Activated T-helper 1 cell treated with anti-CD3 and anti-CD28 coated beads, Interleukin-2, amount 50 U/mL, for 16 hours (primary cell): ENCODE measurements around the gene SLC25A25.

ENCODE experiments used
- DNase-seq, 2 donors: peaks; one replicate each; pipeline ENCODE4 v3.0.0-alpha.2; 2020; ENCODE audit warnings: low read depth in 1 of 2, low spot score in 1 of 2

SLC25A25 gene

DNA sequence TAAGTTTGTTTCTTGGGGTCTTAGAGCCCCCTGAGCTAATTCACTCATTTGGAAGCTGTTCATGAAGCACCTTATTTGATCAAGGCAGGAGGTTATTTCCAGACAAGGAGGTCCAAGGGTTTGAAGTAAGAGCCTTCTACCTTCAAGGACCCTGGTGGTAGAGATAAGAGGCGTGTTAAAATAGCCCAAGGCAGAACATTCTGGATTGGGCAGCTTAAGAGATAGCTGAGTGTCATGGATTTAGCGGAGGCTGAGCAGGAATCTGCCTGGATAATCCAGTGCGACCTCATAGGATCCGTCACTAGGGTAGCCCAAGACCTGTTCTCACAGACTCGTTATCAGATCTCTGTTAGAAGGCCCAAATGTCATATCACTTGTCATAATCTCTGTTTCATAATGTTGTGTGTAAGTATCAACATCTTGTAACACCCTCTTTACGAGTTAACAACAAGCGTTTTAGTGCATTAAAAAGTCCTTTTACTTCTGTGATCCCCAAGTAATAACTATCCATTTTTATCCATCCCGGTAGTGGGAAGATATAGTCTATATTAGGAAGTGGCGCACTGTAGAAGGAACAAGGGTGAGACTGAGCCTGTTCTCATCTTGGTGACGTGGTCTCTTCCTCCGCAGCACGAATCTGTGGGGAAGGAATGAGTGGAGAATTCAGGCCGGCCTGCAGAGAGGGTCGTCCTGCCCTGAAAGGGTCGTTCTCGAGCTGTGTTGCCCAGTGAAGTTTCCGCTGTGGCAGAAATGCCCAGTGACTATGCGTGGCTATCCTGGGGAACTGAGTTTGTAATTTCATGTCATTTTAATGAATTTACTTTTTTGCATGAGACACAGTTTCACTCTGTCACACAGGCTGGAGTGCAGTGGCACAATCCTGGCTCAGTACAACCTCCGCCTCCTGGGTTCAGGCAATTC, 28.8 kb downstream of the SLC25A25 start:
- DNase-seq = no peak

DNA sequence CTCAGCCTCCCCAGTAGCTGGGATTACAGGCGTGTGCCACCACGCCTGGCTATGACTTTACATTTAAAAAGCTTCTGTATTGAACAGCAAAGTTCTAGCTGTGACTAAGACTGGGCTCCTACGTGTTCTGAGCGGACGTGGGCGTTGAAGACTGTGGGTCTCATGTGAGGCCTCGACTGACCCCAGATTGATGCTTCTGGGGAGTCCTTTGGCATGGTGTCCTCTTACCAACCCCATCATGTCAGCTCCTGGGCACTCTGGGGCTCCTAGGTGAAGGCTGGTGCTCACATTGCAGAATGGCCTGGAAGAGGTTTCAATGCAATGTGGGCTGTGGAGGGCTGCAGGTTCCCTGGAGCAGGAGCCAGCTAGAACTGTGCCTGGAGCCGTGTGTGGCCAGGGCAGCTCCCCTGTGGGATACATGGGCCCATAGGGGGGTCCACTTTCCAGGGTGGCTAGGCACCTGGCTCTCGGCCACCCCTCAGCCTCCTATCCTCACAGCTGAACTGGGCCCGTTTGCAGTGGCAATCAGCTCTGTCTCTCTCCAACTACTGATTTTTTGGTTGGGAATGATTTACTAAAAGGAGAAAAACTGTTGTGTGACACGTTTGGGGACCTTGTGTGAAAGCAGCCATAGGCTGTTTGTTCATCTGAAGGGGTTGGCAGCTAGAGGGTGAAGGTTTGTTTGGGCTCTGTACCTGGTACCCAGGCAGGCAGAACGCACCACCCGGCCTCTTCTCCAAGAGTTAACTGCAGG, 29.7 kb downstream of the SLC25A25 start:
- DNase-seq = no peak

- peak in 1 of 2 donors; percentile 21 for DNase-seq
Observed at GRCh38 chr9:128098297-128099230, 30.5 kb downstream of the SLC25A25 start.

GRCh38 chr9:128099231-128099931, 31.3 kb downstream of the SLC25A25 start:
- DNase-seq = no peak

GRCh38 chr9:128099932-128100491, 32.0 kb downstream of the SLC25A25 start:
- no peak for DNase-seq

- DNase-seq = no peak
Observed at GRCh38 chr9:128100581-128100980, 32.5 kb downstream of the SLC25A25 start.

DNA sequence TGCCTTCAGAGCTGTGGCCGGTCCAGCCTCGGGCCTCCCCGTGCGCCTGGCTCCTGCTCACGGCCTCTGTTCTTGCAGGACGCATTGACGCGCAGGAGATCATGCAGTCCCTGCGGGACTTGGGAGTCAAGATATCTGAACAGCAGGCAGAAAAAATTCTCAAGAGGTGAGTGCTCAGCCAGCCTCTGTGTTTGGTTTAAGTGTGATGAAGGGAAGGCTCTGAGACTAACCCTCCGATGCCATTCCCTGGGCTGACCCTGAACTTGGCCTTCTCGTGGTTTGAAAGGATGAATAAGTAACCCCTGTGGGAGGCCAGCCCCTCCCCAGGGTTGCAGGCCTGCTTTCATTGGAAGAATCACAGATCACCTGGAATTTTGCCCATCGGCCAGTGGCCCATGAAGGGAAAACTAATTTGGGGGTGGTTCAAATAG, 33.2 kb downstream of the SLC25A25 start:
- no peak for DNase-seq

DNA sequence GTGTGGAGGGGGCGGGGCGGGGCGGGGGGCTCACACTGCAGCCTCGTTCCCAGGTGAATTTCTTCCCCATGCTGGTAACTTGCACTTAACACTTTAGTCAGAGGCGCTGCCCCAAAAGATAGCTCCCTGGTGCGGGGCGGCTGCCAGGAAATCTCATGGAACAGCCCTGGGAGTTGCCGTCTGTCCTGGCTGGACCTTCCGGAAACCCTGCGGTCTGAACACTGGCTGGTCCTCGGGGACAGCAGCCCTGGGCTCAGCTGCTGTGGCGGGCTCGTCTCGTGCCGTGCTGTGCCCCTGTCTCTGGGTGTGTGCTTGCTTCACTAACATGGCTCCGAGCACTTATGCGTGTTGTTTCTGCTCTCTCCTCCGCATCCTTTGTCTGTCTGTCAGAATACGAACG, 33.7 kb downstream of the SLC25A25 start:
- no peak for DNase-seq

DNA sequence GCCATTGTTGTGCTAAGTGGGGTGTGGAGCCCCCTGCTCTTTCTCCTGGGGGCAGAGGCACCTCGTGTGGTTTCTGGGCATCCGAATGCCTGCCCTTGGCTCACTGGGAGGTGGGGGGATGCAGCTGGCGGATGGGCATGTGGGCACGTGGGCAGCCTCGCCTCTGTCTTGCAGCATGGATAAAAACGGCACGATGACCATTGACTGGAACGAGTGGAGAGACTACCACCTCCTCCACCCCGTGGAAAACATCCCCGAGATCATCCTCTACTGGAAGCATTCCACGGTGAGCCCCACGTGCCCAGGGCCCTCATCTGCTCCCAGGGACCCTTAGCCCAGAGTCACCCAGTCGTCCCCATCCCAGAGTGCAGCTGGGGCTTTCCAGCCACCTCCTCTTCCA, 34.2 kb downstream of the SLC25A25 start:
- no peak for DNase-seq

DNA sequence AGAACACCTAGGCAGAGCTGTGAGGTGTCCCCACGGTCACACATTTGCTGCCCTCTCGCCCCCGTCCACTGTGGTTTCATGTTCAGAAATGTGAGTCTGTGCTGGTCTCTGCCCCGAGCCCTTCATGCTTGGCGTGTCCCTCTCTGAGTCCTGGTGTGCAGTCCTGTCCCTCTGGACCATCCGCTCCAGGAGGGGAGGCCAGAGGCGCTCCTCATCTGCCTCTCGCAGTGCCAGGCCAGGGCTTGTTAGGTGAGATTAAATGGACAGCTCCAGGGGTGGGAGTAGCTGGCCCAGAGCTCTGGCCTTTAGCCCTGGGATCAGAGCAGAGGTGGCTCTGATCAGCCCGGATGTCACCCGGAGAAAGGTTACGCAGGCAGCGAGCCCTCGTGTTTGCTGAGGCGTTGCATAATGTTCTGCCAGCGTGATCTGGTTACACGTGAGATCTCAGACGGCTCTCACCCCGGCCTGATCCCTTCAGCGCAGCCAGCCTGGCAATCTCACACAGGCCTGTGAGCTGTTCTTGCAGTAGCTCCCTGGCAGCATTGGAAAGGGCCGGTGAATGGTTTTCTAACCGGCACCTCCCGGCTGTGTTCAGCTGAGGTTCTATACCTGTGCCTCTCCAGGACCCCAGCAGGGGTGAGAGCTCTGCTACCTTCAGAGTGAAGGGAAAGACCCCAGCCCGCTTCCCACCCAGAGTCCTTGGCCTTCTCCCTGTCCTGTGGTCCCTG, 35.0 kb downstream of the SLC25A25 start:
- DNase-seq = no peak

- no peak for DNase-seq
Observed at GRCh38 chr9:128103589-128103962, 35.5 kb downstream of the SLC25A25 start.

DNA sequence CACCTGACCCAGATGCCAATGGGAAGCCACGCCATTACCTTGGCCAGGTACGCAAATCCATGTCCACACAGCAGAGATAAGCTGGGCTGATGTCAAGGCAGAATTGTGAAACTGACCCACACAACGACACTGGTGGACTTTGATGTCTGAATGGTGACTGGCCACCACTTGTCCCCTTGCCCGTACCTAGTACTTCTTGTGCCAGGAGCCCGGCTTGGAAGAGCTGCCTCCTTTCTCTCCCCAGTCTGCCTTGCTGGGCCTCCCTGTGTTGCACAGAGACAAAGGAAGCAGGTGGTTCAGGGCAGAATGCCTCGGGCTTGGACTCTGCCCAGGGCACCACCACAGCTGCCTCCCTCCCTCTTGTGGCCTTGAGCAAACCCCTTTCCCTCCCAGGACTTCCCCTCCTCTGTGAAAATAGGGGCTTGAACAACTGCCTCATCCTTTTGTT, 36.2 kb downstream of the SLC25A25 start:
- DNase-seq = no peak

DNA sequence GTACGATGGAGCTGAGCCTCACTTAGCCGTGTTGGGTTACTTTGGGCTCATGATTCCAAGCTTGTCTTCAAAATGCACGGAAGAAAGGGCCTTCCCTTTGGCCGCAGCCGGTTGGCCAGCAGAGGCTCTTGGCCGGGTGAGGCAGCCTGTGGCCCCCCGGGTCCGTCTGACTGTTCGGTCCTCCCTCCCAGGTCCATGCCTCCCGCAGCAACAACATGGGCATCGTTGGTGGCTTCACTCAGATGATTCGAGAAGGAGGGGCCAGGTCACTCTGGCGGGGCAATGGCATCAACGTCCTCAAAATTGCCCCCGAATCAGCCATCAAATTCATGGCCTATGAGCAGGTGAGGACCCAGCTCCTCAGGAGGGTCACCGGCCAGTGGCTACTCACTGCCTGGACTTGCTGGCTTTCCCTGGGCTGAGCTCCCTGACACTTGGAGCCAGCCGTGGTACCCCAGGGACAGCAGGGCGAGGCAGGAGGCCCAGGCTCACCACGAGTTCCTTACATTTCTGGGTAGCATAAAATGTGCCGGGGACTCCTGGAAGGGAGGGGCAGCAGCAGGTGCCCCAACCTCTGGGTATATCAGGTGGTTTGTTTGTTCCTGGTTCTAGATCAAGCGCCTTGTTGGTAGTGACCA, 37.6 kb downstream of the SLC25A25 start:
- DNase-seq = no peak

GRCh38 chr9:128106181-128106939, 38.3 kb downstream of the SLC25A25 start:
- no peak for DNase-seq

DNA sequence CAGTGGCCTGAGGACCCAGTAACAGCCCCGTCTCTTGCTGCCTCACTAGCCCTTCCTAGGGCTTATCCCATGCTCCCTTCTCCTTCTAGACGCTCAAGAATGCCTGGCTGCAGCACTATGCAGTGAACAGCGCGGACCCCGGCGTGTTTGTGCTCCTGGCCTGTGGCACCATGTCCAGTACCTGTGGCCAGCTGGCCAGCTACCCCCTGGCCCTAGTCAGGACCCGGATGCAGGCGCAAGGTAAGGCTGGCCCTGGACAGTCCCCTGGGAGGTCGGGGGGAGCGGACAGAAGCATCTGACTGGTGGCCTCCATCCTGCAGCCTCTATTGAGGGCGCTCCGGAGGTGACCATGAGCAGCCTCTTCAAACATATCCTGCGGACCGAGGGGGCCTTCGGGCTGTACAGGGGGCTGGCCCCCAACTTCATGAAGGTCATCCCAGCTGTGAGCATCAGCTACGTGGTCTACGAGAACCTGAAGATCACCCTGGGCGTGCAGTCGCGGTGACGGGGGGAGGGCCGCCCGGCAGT, 39.0 kb downstream of the SLC25A25 start:
- DNase-seq = no peak

GRCh38 chr9:128107468-128108268, 39.6 kb downstream of the SLC25A25 start:
- DNase-seq = no peak
